Stimulated activated CD8-positive, alpha-beta memory T cell treated with anti-CD3 and anti-CD28 coated beads, Interleukin-7, amount 100 ng/mL, for 1 hour (primary cell): Measurements from ENCODE around the gene YIPF1.
A peak's percentile ranks its signal among the peaks of the same experiment; 100 is the strongest.

Source experiments
- DNase-seq, 2 donors: peaks; one replicate each; pipeline ENCODE4 v3.0.0-alpha.2; 2020; ENCODE audit warnings: low read depth in 2 of 2

Gene YIPF1

GRCh38 chr1:53889304-53890298, at the start of gene YIPF1:
TSS of gene YIPF1 (minus strand) at chr1:53889797. CDS start at chr1:53888937, 860 bp downstream.
- DNase-seq = peak; percentile 65 to 71

GRCh38 chr1:53938136-53938830, 48.7 kb upstream of the YIPF1 start:
- no peak for DNase-seq

GRCh38 chr1:53936430-53936829, 46.8 kb upstream of the YIPF1 start:
- DNase-seq = no peak

GRCh38 chr1:53934170-53934765, 44.7 kb upstream of the YIPF1 start:
- DNase-seq = no peak

- DNase-seq = no peak
Observed at GRCh38 chr1:53931523-53931922, 41.9 kb upstream of the YIPF1 start.

GRCh38 chr1:53930932-53931331, 41.3 kb upstream of the YIPF1 start:
- DNase-seq = no peak

- DNase-seq = no peak
Observed at GRCh38 chr1:53929246-53929960, 39.8 kb upstream of the YIPF1 start.

GRCh38 chr1:53927376-53927881, 37.8 kb upstream of the YIPF1 start:
- no peak for DNase-seq

- DNase-seq = no peak
Observed at GRCh38 chr1:53919675-53920066, 30.1 kb upstream of the YIPF1 start.

- no peak for DNase-seq
Observed at GRCh38 chr1:53918343-53918742, 28.7 kb upstream of the YIPF1 start.

GRCh38 chr1:53913352-53914033, 23.9 kb upstream of the YIPF1 start:
- no peak for DNase-seq

- DNase-seq = no peak
Observed at GRCh38 chr1:53911442-53911841, 21.8 kb upstream of the YIPF1 start.

- no peak for DNase-seq
Observed at GRCh38 chr1:53909946-53910345, 20.3 kb upstream of the YIPF1 start.

GRCh38 chr1:53906121-53906520, 16.5 kb upstream of the YIPF1 start:
- no peak for DNase-seq

GRCh38 chr1:53905509-53905908, 15.9 kb upstream of the YIPF1 start:
- no peak for DNase-seq

- DNase-seq = no peak
Observed at GRCh38 chr1:53902235-53903138, 12.9 kb upstream of the YIPF1 start.

- DNase-seq = no peak
Observed at GRCh38 chr1:53899708-53900107, 10.1 kb upstream of the YIPF1 start.

GRCh38 chr1:53899206-53899628, 9.6 kb upstream of the YIPF1 start:
- no peak for DNase-seq

GRCh38 chr1:53896635-53897229, 7.1 kb upstream of the YIPF1 start:
- DNase-seq = no peak
